RWPE2 (cell line): ENCODE measurements around the gene PTCD1.

ENCODE experiments used
- ATAC-seq: fragments of 200-7000 bp; cut with Tn5 transposase; 3 replicates; pipeline ENCODE4 v1.9.1; 2021; ENCODE audit warnings: low read depth
- DNase-seq: peaks from one replicate; pipeline ENCODE4 v3.0.0-alpha.2; 2020; ENCODE audit warnings: low spot score
- H3K27ac ChIP-seq: fragments of 450-650 bp; 2 replicates; pipeline ENCODE4 v1.5.1; 2017; ENCODE audit warnings: mild to moderate bottlenecking; ENCODE audit not compliant: poor library complexity, severe bottlenecking
- H3K27me3 ChIP-seq: fragments of 250-450 bp; sonication (Bioruptor Pico); 2 replicates; pipeline ENCODE4 v1.5.1; 2021; ENCODE audit warnings: mild to moderate bottlenecking, moderate library complexity; ENCODE audit not compliant: insufficient read depth, poor library complexity, severe bottlenecking
- H3K36me3 ChIP-seq: fragments of 250-450 bp; sonication (Bioruptor Pico); 2 replicates; pipeline ENCODE4 v1.5.1; 2020; ENCODE audit warnings: low read depth, mild to moderate bottlenecking, moderate library complexity
- H3K4me1 ChIP-seq: fragments of 250-450 bp; sonication (Bioruptor Pico); 2 replicates; pipeline ENCODE4 v1.5.1; 2021; ENCODE audit warnings: mild to moderate bottlenecking, moderate library complexity; ENCODE audit not compliant: insufficient read depth, poor library complexity, severe bottlenecking
- H3K4me3 ChIP-seq: fragments of 250-450 bp; sonication (Bioruptor Pico); 2 replicates; pipeline ENCODE4 v1.5.1; 2021; ENCODE audit warnings: mild to moderate bottlenecking, moderate library complexity; ENCODE audit not compliant: severe bottlenecking
- H3K9me3 ChIP-seq: fragments of 250-450 bp; sonication (Bioruptor Pico); 2 replicates; pipeline ENCODE4 v1.5.1; 2021; ENCODE audit warnings: mild to moderate bottlenecking, moderate library complexity; ENCODE audit not compliant: severe bottlenecking
- TF ChIP-seq, protein P1 (sequence below): fragments of 450-650 bp; IDR thresholded peaks from one replicate; pipeline ENCODE4 v1.5.1; 2017; ENCODE audit warnings: mild to moderate bottlenecking, moderate library complexity; ENCODE audit not compliant: poor library complexity, severe bottlenecking

Gene PTCD1

DNA sequence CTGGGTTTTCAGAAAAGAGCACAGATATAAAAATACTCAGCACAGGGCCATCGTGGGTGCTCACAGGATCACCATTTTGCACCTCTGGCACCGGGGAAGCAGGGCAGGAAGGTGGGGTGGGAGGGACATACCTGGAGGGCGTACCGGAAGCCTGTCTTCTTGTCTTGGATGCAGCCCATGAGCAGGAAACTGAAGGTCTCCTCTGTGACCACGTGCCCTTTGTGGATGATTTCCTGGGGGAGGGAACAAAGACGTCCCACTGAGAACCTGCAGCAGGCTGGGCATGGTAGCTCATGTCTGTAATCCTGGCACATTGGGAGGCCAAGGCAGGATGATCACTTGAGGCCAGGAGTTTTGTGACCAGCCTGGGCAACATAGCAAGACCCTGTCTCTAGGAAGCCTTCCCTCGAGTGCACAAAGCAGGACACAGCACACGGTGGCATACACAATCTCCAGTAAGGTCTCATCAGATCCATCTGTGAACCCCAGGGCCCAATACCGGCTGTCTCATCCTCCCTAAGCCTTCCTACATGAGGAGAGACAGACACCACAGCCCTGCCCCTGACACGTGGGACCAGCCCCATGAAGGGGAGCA, 9.5 kb downstream of the PTCD1 start:
- Histone ChIP-seq H3K9me3 (no peaks in the 10 kb centered on the region), H3K27me3 (no peaks in the 10 kb centered on the region), H3K4me3 (no peak overlapping the region), H3K36me3 (peaks cover 61% of the 10 kb centered on the region), H3K27ac (no peak overlapping the region), H3K4me1 (peaks cover 6% of the 10 kb centered on the region)
- TF ChIP-seq, protein P1, sequence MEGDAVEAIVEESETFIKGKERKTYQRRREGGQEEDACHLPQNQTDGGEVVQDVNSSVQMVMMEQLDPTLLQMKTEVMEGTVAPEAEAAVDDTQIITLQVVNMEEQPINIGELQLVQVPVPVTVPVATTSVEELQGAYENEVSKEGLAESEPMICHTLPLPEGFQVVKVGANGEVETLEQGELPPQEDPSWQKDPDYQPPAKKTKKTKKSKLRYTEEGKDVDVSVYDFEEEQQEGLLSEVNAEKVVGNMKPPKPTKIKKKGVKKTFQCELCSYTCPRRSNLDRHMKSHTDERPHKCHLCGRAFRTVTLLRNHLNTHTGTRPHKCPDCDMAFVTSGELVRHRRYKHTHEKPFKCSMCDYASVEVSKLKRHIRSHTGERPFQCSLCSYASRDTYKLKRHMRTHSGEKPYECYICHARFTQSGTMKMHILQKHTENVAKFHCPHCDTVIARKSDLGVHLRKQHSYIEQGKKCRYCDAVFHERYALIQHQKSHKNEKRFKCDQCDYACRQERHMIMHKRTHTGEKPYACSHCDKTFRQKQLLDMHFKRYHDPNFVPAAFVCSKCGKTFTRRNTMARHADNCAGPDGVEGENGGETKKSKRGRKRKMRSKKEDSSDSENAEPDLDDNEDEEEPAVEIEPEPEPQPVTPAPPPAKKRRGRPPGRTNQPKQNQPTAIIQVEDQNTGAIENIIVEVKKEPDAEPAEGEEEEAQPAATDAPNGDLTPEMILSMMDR, result no peak
- ATAC-seq, result no peak
- no peak for DNase-seq

DNA sequence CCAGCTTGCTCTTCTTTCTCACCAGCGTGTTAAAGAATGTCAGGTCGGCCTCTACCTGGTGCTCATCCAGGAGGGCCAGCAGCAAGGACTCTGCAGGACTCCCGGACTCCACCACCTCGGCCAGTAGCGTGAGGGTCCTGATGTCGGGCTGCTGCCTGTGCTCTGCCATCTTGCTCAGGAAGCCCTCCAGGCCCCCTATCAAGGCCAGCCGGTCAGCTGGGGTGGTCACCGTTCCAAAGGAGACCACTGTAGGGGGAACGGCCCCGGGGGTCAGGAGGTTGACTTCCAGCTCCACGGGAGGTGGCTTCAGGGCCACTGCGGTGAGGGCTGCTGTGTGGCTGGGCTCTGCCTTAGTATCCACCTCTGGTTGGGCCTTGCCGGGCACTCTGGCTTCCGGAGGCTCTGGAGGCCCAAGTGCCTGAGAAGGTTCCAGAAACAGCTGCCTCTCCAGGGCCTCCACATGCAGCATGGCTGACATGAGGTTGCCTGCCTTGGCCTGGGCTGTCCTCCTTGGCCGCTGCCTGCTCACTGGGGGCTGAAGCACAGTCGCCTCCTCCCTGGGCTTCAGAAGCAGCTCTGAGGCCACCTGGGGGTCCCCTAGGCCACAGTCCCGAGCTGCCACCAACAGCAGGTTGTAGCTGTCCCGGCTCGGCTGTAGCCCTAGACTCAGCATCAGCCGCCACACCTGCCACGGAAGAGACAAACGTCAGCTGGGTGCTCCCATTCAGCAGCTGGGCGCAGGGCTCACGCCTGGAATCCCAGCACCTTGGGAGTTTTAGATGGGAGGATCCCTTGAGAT, 13.5 kb downstream of the PTCD1 start:
- no peak overlapping the region for H3K27ac ChIP-seq
- H3K27me3 ChIP-seq, result no peaks in the 10 kb centered on the region
- DNase-seq (no peak), ATAC-seq (no peak)
- TF ChIP-seq, protein P1, result no peak
- H3K4me1 ChIP-seq, result no peaks in the 10 kb centered on the region
- H3K4me3 ChIP-seq, result no peak overlapping the region
- peaks cover 44% of the 10 kb centered on the region for H3K36me3 ChIP-seq
- no peaks in the 10 kb centered on the region for H3K9me3 ChIP-seq

DNA sequence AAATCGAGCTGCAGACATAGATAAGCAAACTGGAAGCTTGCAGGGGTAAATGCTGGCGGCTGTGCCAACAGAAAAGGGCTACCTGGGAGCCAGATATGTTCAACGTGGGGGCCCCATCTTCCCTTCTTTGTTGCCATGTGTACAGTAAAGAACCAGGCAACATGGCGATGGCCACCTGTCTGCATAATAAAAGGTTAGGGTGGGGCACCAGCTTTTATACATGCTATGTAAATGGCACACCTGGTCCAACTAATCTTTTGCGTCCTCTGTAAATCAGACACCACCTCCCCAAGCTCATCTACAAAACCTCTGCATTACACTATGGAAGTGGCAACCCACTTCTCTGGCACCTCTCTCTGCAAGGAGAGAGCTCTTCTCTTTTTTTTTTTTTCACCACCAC, 16.0 kb downstream of the PTCD1 start:
- TF ChIP-seq, protein P1, result no peak
- no peak overlapping the region for H3K27ac ChIP-seq
- DNase-seq, result no peak
- peaks cover 53% of the 10 kb centered on the region for H3K36me3 ChIP-seq
- no peaks in the 10 kb centered on the region for H3K4me1 ChIP-seq
- no peaks in the 10 kb centered on the region for H3K27me3 ChIP-seq
- H3K9me3 ChIP-seq, result no peaks in the 10 kb centered on the region
- ATAC-seq, result no peak
- no peak overlapping the region for H3K4me3 ChIP-seq

DNA sequence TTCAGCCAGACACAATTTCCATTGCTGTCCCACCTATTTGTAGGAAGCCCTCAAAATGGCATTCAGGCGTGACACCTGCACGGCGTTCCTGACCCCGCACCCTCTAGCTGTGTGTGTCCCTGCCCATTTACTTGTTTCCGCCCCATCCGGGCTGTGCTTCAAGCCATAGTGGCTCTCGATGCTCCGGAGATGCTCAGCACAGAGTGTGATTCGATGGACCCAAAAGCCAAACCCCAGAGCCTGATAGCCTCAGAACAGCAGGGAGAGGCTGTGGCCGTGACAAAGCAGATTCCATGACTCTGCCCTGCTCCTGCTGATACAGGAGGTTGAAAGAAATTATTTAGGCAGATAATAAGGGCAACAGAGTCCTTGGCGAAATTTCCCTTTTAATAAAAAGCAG, 16.4 kb downstream of the PTCD1 start:
- TF ChIP-seq, protein P1, result no peak
- DNase-seq (no peak), ATAC-seq (no peak)
- H3K27me3 ChIP-seq, result no peaks in the 10 kb centered on the region
- no peaks in the 10 kb centered on the region for H3K4me1 ChIP-seq
- H3K36me3 ChIP-seq, result peaks cover 57% of the 10 kb centered on the region
- H3K9me3 ChIP-seq, result no peaks in the 10 kb centered on the region
- no peak overlapping the region for H3K27ac ChIP-seq
- H3K4me3 ChIP-seq, result no peak overlapping the region

DNA sequence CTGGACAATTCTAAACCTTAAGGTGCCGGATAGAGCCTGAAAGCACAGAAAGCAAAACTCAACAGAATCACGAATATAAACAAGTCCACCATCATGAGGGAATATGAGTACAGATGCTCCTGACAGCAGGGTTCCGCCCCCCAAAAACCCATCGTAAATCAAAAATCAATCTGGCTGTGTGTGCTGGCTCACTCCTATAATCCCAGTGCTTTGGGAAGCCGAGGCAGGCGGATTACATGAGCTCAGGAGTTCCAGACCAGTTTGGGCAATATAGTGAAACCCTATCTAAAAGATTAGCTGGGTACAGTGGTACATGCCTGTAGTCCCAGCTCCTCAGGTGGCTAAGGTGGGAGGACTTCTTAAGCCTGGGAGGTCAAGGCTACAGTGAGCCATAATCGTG, 17.6 kb downstream of the PTCD1 start:
- ATAC-seq, result no peak
- H3K27me3 ChIP-seq, result no peaks in the 10 kb centered on the region
- H3K4me1 ChIP-seq, result no peaks in the 10 kb centered on the region
- TF ChIP-seq, protein P1, result no peak
- H3K36me3 ChIP-seq, result peaks cover 69% of the 10 kb centered on the region
- DNase-seq, result no peak
- H3K4me3 ChIP-seq, result no peak overlapping the region
- no peaks in the 10 kb centered on the region for H3K9me3 ChIP-seq
- H3K27ac ChIP-seq, result no peak overlapping the region
